NCI-H2107 treated with DMSO at 0.1 percent for 48 hours (cell line): Measurements from ENCODE around the gene SURF4.

Source experiments
- DNase-seq: peaks from one replicate; lab custom pipeline; 2025; ENCODE audit not compliant: unreplicated experiment; lab: John Stamatoyannopoulos, UW

SURF4 gene

DNA sequence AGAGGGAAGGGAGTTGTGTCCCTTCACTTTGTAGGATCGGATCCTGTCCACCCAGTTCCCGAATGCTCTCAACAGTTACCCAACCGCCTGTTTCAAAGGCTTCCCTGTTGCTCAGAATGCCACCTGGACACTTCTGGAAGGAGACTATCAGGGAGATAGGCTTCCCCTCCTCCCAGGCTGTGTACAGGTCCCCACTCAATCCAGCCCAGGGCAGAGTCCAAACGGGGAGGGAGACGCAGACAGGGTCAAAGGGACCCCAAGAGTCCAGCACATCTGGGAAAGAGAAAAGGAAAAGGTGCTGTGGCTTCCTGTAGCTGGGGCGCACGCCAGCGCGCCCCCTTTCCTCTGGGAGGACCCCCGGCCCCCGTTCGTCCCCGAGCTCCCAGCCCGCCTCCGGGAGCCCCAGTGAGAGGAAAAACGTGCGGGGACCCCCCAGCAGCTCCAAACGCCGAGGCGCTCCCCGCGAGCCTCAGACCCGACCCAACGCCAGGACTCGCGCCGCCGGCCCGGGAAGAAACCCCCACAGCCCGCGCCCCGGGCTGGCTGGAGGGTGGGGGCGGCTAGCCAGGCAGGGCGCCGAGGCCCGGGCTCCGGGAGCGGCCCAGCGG is 640 bp downstream of the SURF4 start:
- DNase-seq = no peak

DNA sequence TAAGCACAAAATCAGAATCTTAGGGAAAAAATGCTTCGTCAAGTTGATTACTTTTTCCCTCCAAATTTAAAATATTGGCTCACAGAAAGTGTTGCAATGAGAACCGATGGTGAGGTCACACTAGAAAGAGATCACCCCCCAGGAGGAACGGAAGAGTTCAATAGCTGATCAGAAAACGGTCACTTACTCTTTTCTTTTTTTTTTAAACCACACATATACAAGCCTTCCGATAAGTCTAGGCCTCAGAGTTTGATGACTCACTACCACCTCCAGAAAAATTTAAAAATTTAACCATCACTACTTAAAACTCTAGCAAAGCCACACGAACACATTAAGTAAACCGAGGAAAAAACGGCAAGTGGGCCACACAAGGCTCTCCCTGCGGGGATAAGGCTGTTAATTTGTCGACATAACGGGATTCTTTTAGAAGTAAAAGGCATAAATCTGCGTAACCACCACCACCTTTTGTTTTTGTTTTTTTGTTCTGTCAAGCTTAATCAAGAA is 1.2 kb downstream of the SURF4 start:
- no peak for DNase-seq

DNA sequence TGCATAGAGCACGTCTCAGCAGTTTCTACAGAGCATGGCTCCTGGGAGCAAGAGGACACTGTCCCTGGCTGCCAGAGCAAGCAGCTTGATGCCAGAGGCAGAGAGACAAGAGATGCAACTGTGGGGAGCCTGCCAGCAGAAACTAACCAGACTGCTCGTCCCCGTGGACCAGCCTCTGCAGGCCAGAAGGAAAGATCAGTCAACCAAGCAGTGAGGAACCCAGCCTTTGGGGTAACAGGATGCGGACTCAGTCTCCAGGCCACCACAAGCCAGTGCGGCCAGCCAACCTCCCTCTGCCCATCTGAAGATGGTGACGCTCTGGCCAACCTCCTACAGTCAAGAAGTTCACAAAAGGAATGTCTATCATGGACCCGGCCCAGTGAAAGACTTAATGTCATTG is 3.7 kb downstream of the SURF4 start:
- no peak for DNase-seq

DNA sequence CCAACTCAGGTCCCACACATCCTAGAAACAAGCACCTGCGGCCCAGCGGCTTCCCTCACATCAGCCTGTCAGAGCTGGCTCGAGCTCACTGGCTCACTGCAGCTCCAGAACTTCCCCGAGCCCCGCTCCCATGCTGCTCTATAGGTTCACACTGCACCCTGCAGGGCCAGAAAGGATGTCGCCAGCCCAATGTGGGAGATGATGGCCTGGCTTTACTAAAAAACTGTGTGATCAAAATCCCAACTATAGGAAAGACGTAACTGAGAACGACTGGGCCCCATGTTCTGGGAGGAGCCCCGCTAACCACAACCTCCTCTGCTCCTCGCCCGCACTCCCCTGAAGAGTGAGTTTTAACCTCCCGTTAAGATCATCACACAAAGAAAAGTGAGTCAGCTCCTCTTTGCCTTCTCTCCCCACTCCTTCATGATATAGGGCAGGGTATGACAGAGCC is 4.6 kb downstream of the SURF4 start:
- no peak for DNase-seq

DNA sequence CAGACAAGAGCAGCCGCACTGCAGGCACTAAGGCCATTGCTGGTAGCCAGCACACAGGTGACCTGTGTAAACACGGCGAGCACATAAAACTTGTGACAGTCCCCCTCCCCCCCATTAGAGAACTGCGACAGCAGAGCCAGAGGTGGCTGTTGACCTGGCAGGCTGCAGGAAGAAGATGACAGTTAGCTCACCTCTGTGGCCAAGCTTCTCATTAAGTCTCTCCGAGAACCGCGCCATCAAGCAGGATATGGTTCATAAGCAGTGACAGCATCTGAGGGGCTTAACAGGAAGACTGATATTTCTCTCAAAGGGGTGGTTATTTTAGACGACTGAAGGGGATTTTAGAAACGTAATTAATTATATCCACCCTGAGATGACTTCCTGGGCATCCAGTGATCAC is 5.2 kb downstream of the SURF4 start:
- DNase-seq = no peak

DNA sequence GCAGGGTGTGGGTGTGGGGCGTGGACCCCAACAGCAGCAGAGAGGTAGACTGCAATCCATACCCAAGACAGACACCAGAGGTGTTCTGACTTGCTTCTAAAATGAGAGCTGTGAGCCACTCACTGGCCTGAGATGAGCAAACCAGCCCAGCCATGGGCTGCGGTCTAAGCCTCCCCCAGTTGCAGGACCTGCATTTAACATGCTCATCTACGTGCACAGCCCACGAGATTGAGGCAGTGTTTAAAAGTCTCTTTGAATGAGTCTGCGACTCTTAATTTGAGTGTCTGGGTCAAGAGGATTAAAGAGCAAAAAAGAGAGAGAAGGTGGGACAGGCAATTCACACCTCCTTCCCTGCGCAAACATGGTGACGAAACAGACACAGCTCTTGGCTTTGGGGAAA is 5.9 kb downstream of the SURF4 start:
- no peak for DNase-seq

DNA sequence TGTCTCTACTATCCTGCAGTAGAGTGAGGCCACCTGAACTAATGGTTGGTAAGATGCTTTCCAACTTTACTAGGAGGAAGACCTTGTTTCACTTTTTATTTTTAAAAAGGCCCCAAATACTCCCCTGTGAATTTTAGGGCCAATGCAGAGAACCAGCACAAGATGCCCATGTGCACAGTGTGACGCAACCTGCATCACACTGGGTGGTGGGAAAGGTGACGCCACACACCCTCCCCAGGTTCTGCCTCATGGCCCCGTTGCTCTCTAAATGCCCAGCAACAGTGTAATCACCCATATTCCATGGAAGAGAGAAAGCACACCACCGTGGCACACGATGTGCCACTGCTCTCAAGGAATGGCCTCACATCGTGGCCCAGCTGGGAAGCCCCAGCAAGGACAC is 6.4 kb downstream of the SURF4 start:
- DNase-seq = no peak

DNA sequence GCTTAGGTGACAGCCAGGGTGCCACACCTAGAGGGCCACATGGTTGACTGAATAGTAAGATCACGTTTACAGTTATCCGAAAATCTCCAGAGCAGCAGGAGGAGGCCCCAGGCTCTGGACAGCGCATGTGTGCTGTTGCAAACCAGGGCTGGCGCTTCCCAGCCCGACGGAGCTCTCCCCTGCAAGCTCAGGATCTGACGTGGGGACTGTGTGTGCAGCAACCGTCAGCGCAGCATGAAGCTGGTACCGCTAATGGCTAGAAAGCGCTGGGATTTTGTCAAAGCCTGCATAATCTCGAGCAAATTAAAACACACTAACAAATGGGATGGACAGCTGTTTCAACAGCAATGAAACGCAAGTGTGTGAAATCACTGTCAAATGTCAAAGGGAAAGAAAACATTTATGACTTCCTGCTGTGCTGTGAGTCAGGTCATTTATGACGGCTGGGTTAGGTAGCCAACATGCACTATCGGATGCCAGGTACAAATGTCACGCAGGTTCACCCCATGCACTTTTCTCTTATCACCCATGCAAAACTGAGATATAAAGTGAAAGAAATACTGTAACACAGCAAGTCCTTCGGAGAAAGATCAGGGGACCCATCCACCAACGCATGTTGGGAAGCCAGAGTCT is 7.5 kb downstream of the SURF4 start:
- DNase-seq = no peak

DNA sequence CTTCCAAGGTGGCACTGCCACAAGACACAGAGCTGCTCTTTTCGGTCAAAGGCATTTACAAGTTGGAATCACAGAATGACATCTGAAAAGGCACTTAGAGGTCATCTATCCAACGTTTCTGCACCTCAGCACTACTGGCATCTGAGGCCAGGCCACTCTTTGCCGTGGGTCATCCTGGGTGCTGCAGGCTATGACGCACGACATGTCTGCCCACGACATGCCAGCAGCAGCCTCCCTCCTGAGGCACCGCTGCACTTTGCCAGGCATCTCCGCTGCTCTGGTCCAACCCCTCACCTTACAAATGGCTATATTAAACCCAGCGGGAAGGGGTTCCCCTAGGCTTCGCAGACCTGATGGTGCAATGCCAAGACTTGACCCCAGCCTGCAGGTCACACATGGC is 8.1 kb downstream of the SURF4 start:
- no peak for DNase-seq

DNA sequence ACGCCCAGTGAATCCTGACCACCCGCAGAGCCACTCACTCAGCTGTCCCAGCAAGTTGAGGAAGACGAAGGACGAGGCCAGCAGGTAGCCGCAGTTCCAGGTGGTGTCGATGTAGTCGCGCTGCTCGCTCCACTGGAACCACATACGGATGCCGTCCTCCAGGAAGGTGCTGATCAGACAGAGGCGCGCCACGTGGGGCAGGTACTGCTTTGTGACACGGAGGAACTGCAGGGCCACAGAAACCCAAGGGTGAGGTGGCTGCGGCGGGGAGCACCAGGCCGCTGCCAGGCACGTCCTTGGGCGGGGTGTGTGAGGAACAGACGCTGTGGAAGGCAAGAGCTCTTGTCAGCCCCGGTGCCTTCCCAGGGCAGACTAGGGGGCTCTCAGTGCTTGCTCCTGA is 8.6 kb downstream of the SURF4 start:
- DNase-seq = no peak

DNA sequence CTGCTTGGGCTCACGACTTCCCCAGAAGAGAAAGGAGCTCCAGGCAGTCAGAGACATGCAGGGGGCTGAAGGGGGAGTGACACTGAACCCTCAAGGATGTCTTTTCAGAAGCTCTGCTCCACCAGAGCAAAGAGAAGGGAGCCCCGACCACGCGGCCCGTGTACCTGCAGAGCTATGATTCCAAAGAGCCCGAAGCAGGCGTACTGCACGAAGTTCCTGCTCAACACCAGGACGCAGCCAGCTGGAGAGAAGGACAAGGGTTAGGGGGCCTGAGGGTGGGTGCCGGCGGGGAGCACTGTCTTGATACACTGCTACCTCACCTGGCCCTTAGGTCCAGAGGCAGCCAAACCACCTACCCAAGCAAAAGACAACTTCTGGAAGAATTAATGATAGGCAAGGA is 9.4 kb downstream of the SURF4 start:
- DNase-seq = no peak

DNA sequence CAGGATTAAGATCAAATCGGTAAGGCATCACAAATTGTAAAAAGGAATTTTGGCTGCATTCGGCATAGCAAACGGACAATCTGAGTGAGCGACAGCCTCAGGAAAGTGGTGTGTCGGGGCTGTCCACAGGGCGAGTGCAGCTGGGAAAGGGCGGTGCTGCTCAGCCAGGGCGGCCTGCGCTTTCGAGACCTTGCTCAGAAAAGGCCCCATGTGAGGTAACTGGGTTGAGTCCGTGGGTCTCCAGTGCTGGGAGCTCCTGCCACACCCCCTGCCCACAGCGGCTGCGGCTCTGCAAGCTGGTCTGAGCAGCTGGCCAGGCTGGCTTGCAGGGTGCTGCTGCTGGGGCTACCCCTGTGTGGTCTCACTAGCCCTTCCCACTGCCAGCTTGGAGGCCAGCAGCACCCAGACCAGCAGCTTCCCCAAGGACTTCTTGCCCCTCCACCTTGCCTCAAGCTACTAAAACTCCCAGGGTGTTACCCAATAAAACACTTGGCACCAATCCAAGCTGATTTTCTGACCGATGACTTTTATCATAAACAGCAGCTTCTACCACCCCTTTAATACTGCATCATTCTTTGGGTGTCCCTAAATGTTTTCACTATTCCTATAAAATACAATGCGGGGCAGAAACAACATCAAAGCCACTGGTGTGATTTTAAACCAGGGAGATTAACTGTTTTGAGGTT is 13.4 kb downstream of the SURF4 start:
- DNase-seq = no peak

DNA sequence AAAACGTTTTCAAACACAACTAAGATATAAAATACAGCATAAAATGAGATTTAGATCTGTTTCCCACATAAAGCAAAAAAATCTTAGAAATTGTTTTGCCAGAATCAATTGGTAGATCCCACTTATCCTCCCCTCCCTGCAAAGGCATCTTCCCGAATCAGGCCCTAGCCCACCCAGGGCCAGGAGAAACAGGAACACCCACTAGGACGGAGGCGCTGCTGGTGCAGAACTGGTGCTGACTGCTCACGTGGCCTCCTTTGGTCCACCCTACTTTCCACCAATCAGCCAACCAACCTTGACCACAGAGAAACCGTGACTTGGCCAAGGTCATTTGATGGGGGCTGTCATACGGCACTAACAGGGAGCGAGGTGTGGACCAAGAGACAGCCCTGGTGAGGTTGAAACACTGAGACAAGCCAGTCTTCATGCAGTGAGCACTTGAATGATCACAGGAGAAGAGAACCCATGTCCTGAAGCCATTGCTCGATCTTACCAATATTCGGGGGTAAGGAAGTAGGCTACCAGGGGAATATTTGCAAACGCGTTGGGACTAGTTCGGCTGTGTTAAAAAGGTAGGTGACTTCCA is 14.3 kb downstream of the SURF4 start:
- DNase-seq = no peak

DNA sequence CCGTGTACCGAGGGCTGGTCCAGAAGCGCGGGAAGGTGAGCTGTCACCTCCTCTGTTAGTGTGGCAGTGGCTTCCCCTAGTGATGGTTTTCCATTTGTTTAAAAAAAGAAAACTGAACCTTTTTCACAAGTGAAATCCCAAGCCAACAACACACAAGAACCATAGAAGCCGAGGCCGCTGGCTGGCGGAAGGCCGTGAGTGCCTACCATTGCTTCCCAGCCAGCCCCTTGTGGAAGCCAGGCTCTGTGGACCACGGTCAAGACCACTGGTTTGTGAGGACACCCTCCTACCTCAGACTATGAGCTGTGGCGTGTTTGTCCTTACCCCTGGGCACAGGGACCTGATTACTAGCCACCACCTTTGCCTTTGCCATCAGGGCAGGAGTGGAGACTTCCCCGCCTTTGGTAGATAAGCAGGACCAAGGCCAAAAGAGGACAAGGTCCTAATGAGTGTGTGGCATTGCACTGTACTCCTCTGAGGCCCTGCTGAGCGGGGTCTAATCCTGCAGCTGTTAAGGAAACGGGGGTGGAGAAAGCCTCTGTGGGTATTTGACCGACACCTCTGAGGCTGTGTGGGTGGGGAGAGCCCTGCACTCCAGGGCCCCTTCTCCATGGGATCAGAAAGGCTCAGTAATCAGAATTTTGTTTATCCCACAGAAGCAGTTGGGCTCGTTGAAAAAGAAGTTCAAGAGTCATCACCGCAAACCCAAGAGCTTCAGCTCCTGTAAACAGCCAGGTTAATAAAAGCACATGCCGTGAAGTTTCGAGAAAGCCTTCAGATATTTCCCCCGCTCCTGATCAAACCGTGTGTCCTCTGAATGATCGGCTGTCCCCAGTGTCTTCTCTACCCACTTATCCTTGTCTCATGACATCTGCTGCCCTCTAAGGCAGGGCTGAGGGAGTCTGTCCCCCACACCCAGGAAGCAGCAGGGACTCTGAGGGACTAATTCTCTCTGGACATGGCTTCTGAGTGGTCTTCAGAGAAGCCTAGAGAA is 15.2 kb downstream of the SURF4 start:
- DNase-seq = no peak

DNA sequence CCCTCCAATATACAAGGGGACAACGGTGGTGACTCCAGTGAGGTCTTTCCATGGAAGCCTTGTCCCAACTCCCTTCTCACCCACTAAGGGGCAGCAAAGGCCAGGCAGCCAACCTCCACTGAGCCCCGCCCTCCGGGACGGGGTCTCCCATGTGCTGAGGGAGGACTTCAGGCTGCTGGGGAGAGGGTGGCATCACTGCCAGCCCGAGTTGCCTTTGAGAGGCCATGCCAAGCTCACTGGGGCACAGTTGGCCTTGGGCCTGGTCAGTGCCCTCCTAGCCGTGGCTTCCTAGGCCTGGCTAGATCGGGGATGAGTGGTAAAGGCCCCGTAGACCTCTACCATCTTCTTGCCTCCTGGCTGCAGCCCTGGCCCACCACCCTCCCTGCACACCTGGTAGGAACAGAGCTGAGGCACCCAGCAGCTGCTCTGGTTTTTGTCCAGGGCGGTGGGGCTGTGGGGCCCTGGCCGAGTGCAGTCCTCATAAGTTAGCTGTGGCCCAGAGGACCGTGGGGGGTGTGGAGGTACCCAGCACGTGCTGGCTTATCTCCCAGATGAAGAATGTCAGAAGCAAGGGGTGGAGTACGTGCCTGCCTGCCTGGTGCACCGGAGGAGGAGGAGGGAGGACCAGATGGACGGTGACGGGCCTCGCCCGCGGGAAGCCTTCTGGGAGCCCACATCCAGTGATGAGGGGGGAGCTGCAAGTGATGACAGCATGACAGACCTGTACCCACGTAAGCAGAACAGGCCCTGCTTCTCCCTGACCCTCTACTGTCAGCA is 16.3 kb downstream of the SURF4 start:
- no peak for DNase-seq

DNA sequence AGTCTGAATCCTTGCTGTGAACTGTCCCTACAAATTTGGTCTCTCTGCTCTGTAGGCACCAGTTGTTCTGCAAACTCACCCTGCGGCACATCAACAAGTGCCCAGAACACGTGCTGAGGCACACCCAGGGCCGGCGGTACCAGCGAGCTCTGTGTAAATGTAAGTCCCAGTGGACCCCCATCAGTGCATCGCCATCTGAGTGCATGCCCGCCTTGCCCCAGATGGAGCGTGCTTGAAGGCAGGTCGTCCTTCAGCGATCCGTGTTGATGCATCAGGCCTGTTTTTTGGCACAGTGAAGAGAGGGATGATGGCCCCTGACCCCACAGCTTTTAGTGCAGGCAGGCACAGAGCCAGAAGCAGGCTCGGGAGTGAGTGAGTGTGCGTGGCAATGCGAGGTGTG is 18.2 kb downstream of the SURF4 start:
- DNase-seq = no peak

DNA sequence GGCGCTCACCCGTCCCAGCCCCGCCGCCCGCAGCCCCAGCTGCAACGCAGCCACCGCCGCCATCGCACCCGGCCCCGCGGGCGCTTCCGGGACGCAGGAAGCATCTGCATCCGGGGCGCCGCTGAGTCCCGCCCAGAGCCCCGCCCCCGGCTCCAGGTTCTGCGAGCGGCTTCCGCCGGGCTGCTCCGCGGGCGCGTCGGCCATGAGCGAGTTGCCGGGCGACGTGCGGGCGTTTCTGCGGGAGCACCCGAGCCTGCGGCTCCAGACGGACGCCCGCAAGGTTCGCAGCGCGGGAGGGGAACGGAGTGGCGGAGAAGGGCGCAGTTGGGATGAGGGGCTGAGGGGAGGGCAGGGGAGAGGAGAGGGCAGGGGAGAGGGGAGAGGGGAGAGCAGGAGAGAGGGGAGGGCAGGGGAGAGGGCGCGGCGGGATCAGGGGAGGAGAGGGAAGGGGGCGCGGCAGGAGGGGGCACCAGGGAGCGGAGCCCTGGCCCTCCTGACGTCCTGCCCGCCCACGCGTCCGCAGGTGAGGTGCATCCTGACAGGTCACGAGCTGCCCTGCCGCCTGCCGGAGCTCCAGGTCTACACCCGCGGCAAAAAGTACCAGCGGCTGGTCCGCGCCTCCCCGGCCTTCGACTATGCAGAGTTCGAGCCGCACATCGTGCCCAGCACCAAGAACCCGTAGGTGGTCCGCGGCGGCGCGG is 19.3 kb downstream of the SURF4 start, which contains the start of the genes SURF1 and SURF2:
SURF1 (minus strand) TSS at position 97 of the 701 bp plus-strand sequence; CDS start at position 63, 34 bp downstream.
SURF2 (plus strand) TSS at position 160 of the 701 bp plus-strand sequence; CDS start at position 203, 43 bp downstream.
- DNase-seq = no peak

DNA sequence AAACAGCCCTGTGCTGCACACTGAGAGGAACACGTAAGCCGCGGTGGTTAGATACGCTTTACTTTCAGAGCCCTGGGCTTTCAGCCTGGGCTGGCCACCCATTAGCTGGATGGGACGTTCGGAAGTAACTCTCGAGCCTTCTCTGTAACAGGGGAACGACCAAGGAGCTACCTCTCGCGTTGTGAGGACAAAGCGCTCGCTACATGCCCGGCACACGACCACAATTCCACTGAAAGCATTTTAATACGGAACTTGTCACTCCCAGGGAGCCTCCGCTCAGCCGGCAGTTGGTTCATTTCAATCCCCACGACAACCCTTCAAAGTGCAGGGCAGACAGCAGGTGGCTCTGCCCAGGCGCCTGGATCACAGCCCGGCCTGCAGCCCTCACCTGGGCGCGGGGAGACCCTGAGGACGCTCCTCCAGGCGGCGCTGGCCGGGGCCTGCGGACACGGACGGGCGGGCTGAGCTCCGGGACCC is 19.9 kb downstream of the SURF4 start:
- DNase-seq = no peak

DNA sequence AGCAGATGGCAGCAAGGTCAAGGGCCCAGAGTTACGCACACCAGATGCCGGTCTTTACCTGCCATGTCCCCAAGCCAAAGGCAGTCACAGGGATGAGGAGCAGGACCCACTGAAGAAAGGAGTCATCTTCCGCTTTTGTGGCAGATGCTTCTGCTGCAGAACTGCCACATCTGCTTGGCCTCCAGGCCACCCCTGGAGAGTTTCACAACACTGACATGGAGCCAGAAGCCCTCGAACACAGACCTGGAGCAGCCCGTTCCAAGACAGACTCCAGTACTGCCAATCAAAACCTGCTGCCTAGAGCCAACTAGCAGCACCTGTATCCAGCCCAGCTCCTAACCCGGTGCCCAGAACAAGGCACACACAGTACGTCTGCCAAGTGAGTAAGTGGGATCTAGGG is 21.1 kb downstream of the SURF4 start:
- no peak for DNase-seq
